ENCODE results near the gene VPS35L. TPM values are rescaled to one million over a fixed set of nuclear protein-coding genes. Genes with fewer than 3 reads are reported as not detected.
"Not testable (repeated sequence)": the region's sequence is repeated elsewhere in the genome, so short reads cannot be mapped to it uniquely, and the experiment has no call there.

The VPS35L gene
- total RNA-seq, 2 donors from 2014 or later = 51.1 to 53.1 TPM

GRCh38 chr16:19704321-19705145 lies 149.0 kb downstream of the VPS35L start:
- intact Hi-C loops (cut with DNase I) = loop anchor here in 1 of 2 donors (10.0 kb wide), 1 partner anchor 180 kb away; the partner anchor contains the start of gene GPRC5B
- no peak for DNase-seq (ENCODE audit: low spot score)

- intact Hi-C loops (cut with DNase I) = loop anchor here in 1 of 2 donors (10.0 kb wide), 1 partner anchor 180 kb away; the partner anchor contains the start of gene GPRC5B
- DNase-seq (ENCODE audit: low spot score) = no peak
These were observed 149.6 kb downstream of the VPS35L start for GRCh38 chr16:19705146-19705501.

GRCh38 chr16:19705843-19706242 lies 150.3 kb downstream of the VPS35L start:
- intact Hi-C loops (cut with DNase I) = loop anchor here in 1 of 2 donors (10.0 kb wide), 1 partner anchor 179 kb away; the partner anchor contains the start of gene GPRC5B
- no peak for DNase-seq (ENCODE audit: low spot score)

GRCh38 chr16:19706846-19707245 lies 151.3 kb downstream of the VPS35L start:
- no peak for DNase-seq (ENCODE audit: low spot score)

GRCh38 chr16:19707569-19708295 lies 152.2 kb downstream of the VPS35L start:
- intact Hi-C loops (cut with DNase I) = loop anchor here in 1 of 2 donors (10.0 kb wide), 1 partner anchor 177 kb away; the partner anchor contains the start of gene GPRC5B
- no peak for DNase-seq (ENCODE audit: low spot score)

More at GRCh38 chr16:19706846-19707245, 151.3 kb downstream of the VPS35L start:
- intact Hi-C loops (cut with DNase I) = loop anchor here in 1 of 2 donors (10.0 kb wide), 1 partner anchor 178 kb away; the partner anchor contains the start of gene GPRC5B

GRCh38 chr16:19708296-19709205 lies 153.0 kb downstream of the VPS35L start:
- no peak for DNase-seq (ENCODE audit: low spot score)
- intact Hi-C loops (cut with DNase I) = loop anchor here in 1 of 2 donors (10.0 kb wide), 1 partner anchor 176 kb away; the partner anchor contains the start of gene GPRC5B

- intact Hi-C loops (cut with DNase I) = loop anchor here in 1 of 2 donors (10.0 kb wide), 1 partner anchor 175 kb away; the partner anchor contains the start of gene GPRC5B
- DNase-seq (ENCODE audit: low spot score) = no peak
These were observed 154.1 kb downstream of the VPS35L start for GRCh38 chr16:19709381-19710136.

- intact Hi-C loops (cut with DNase I) = no loop called here
These were observed 154.8 kb downstream of the VPS35L start for GRCh38 chr16:19710191-19710908.

GRCh38 chr16:19710991-19711545 lies 155.6 kb downstream of the VPS35L start:
- intact Hi-C loops (cut with DNase I) = no loop called here
- no peak for DNase-seq (ENCODE audit: low spot score)

More at GRCh38 chr16:19710191-19710908, 154.8 kb downstream of the VPS35L start:
- no peak for DNase-seq (ENCODE audit: low spot score)

- no peak for DNase-seq (ENCODE audit: low spot score)
- intact Hi-C loops (cut with DNase I) = no loop called here
These were observed 156.1 kb downstream of the VPS35L start for GRCh38 chr16:19711643-19712042.

GRCh38 chr16:19712418-19713058 lies 157.0 kb downstream of the VPS35L start:
- DNase-seq (ENCODE audit: low spot score) = no peak
- intact Hi-C loops (cut with DNase I) = no loop called here

GRCh38 chr16:19713697-19714096 lies 158.2 kb downstream of the VPS35L start:
- DNase-seq (ENCODE audit: low spot score) = no peak
- intact Hi-C loops (cut with DNase I) = no loop called here

GRCh38 chr16:19715566-19715965 lies 160.1 kb downstream of the VPS35L start:
- intact Hi-C loops (cut with DNase I) = no loop called here
- DNase-seq (ENCODE audit: low spot score) = no peak

- no peak for DNase-seq (ENCODE audit: low spot score)
- intact Hi-C loops (cut with DNase I) = no loop called here
These were observed 160.7 kb downstream of the VPS35L start for GRCh38 chr16:19716183-19716582.

- intact Hi-C loops (cut with DNase I); DNase-seq (ENCODE audit: low spot score): not testable (repeated sequence)
These were observed 161.2 kb downstream of the VPS35L start for GRCh38 chr16:19716728-19717127.

- DNase-seq (ENCODE audit: low spot score) = no peak
- intact Hi-C loops (cut with DNase I) = no loop called here
These were observed 161.8 kb downstream of the VPS35L start for GRCh38 chr16:19717314-19717713.
